CD1c-positive myeloid dendritic cell (primary cell): ENCODE data around the gene GTF2A2.

Experiments used
- DNase-seq: peaks from one replicate; pipeline ENCODE4 v3.0.0-alpha.2; 2016; ENCODE audit errors: extremely low spot score

The GTF2A2 gene

DNA sequence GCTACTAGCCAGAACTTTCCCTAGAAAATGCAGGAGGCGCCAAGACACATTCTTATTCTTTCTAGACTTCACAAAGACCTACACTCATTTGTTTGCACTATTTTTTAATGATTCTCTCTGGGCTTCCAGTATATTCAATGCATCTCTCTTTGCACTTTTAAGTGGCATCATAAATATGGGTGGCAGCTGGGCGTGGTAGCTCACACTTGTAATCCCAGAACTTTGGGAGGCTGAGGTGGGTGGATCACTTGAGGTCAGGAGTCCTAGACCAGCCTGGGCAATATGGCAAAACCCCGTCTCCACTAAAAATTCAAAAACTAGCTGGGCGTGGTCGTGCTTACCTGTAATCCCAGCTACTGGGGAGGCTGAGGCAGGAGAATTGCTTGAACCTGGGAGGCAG lies 51.3 kb downstream of the GTF2A2 start:
- no peak for DNase-seq

DNA sequence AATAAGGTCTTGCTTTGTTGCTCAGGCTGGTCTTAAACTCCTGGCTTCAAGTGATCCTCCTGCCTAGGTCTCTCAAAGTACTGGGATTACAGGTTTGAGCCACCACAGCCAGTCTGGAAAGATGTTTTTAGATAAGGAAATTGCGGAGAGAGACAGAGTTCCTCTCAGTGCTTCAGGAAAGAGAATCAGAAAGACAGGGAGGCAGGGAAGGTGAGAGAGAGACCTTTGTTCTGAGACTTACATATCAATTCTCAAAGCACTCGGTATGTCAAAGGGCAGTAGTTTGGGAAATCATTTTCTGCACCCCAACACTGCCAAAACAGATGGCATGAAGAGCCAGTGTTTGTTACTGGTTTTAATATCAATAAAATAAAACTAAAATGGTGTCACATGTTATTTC lies 58.9 kb downstream of the GTF2A2 start:
- no peak for DNase-seq

DNA sequence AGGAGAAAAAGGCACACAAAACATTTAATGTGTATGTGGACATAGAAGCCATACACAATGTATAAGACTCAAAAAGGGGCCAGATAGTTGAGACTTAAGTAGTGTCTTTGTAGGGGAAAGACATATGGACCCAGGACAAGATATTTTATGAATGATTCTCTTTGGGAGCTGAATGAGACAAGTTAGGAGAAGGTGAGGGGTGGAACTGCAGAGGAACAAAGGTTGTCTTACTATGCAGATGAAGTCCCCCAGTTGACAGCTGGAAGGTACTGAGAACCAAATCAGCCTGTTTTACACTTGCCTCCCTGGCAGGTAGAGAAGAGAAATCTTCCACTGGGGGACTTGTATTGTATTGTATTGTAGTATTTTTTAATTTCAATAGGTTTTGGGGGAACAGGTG lies 60.7 kb downstream of the GTF2A2 start:
- no peak for DNase-seq

DNA sequence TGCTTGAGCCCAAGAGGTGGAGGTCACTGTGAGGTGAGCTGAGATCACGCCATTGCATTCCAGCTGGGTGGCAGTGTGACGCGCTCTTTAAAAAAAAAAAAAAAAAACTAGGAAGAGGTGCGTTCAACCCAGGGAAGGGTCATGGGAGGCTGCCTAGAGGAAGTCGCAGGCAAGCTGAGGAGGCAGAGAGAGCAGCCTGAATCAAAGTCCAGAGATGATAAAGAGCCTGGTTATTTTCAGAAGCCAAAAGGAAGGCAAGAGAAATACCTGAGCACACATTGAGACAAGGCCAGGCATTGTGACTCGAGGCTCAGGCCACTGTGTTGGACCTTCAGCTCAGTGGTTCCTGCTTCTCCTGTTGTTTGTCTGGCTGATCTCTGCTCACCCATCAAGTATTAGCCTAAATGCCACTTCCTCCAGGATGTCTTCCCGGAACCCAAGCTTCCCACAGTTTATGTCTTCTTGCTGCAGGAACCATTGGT lies 61.8 kb downstream of the GTF2A2 start:
- no peak for DNase-seq

- no peak for DNase-seq
These were observed 62.3 kb downstream of the GTF2A2 start for GRCh38 chr15:59594991-59595390.

DNA sequence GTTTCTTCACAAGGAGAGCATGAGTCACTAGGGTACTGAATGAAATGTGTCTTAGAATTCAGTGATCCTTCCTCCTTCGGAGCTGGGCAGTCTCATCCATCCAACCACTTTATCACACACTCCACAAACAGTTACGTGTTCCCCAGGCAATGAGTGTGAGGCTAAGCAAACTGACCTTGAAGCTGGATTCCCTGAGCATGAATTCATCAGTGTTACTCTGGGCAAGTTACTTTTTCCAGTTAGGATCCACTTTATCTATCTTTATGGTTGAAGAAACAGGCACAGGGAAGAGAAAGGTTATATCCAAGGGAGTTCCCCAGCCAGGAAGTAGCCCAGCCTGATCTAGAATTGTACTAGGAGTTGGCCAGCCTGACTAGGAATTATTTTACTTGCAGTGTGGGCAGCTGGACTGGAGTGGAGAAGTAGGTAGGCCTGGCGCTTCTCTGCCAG lies 62.8 kb downstream of the GTF2A2 start:
- no peak for DNase-seq

DNA sequence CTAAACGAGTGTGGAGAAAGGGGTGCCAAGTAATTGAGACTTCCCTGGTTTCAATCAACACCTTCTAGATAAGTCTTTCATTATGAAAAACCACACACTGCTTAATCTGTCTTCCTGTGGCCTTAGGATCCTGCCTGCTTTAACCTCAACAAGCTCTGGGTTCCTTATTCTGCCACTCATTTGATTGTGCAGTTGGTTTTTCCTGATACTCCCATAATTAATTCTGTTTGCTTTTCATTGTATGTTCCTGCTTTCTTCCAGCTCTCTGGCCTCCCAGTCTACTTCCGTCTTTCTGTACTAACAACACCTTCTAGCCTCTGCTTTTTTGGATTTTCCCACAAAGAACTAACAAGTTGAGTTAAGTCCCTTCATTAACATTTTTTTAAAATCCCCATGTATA lies 66.0 kb downstream of the GTF2A2 start:
- no peak for DNase-seq

GRCh38 chr15:59590027-59590426 lies 67.3 kb downstream of the GTF2A2 start:
- no peak for DNase-seq
